HepG2 (cell line): Measurements from ENCODE around the gene PAFAH1B1. TPM values are rescaled to one million over a fixed set of nuclear protein-coding genes. Genes with fewer than 3 reads are reported as not detected.
A peak's percentile ranks its signal among the peaks of the same experiment; 100 is the strongest.

Source experiments
- DRAP1 ChIP-seq: IDR thresholded peaks from 2 replicates; pipeline ENCODE4 v1.6.1; 2016; ENCODE audit warnings: missing genetic modification reagents, missing compliant biosample characterization
- HNF4G ChIP-seq, 2 experiments: sonication (generic) in 1 of 2; formaldehyde crosslinking in 1 of 2; IDR thresholded peaks; 2 replicates each; pipeline versions ENCODE4 v1.4.0 to v1.6.1; 2011 to 2020; ENCODE audit warnings: borderline replicate concordance in 2 of 2, low read depth in 2 of 2, mild to moderate bottlenecking in 2 of 2, low read length in 1 of 2, missing genetic modification reagents in 1 of 2, moderate library complexity in 1 of 2
- KLF15 ChIP-seq: sonication (generic); formaldehyde crosslinking; IDR thresholded peaks from 2 replicates; pipeline ENCODE4 v1.8.1; 2023; ENCODE audit warnings: borderline replicate concordance, mild to moderate bottlenecking, inconsistent platforms, missing genetic modification reagents, mixed read lengths
- MYPOP ChIP-seq: sonication (generic); formaldehyde crosslinking; IDR thresholded peaks from 2 replicates; pipeline ENCODE4 v1.8.1; 2023; ENCODE audit warnings: mild to moderate bottlenecking, moderate library complexity, missing genetic modification reagents
- NFIC ChIP-seq: IDR thresholded peaks from 2 replicates; pipeline ENCODE4 v1.6.1; 2012; ENCODE audit warnings: mild to moderate bottlenecking, low read length, inconsistent platforms
- POLR2AphosphoS5 ChIP-seq: IDR thresholded peaks from 2 replicates; pipeline ENCODE4 v1.6.1; 2012; ENCODE audit warnings: low read depth, low read length
- TFE3 ChIP-seq: IDR thresholded peaks from 2 replicates; pipeline ENCODE4 v1.6.1; 2016
- ZEB1 ChIP-seq: IDR thresholded peaks from 2 replicates; pipeline ENCODE4 v1.6.1; 2012; ENCODE audit warnings: mild to moderate bottlenecking, low read depth, inconsistent platforms; ENCODE audit not compliant: insufficient replicate concordance
- ZFP36L1 ChIP-seq: sonication (generic); formaldehyde crosslinking; IDR thresholded peaks from 2 replicates; pipeline ENCODE4 v1.8.0; 2022; ENCODE audit warnings: mild to moderate bottlenecking, missing genetic modification reagents, moderate library complexity
- ZMAT3 ChIP-seq: sonication (generic); formaldehyde crosslinking; conservative IDR thresholded peaks from 2 replicates; pipeline ENCODE4 v1.7.0; 2021; ENCODE audit warnings: missing genetic modification reagents
- ZNF276 ChIP-seq: sonication (generic); formaldehyde crosslinking; IDR thresholded peaks from 2 replicates; pipeline ENCODE4 v1.4.0; 2020; ENCODE audit warnings: mild to moderate bottlenecking, low read depth, missing genetic modification reagents
- ZNF281 ChIP-seq: sonication (generic); formaldehyde crosslinking; IDR thresholded peaks from 2 replicates; pipeline ENCODE4 v1.4.0; 2020; ENCODE audit warnings: missing genetic modification reagents, borderline replicate concordance
- ZNF547 ChIP-seq: sonication (generic); formaldehyde crosslinking; IDR thresholded peaks from 2 replicates; pipeline ENCODE4 v1.5.1; 2020; ENCODE audit warnings: mild to moderate bottlenecking, missing genetic modification reagents
- ZNF737 ChIP-seq: sonication (generic); formaldehyde crosslinking; IDR thresholded peaks from 2 replicates; pipeline ENCODE4 v1.5.0; 2020; ENCODE audit warnings: missing genetic modification reagents, mild to moderate bottlenecking, borderline replicate concordance
- polyA plus RNA-seq, 8 experiments: library from polyadenylated mRNA; depleted of rRNA in 3 of 8; stranded (reverse) in 7 of 8; unstranded in 1 of 8; fragments of >200 nt; fragmentation: Illumina TruSeq in 4 of 8; extraction: Trizol in 4 of 8; gene quantifications; 2 replicates each; pipeline versions ENCODE4 v1.2.1 to v1.2.3, GENCODE V29; 2011 to 2016; ENCODE audit warnings: low read depth in 4 of 8, missing spikeins in 1 of 8, mixed read lengths in 1 of 8; ENCODE audit not compliant: insufficient read depth in 1 of 8
- total RNA-seq, 5 experiments: library from RNA; depleted of rRNA; stranded (reverse); fragments of >200 nt; fragmentation: Illumina TruSeq; extraction: Trizol; gene quantifications; 2 replicates each; pipeline ENCODE4 v1.2.3, GENCODE V29; 2016; ENCODE audit warnings: low read depth in 1 of 5
- TF ChIP-seq, protein P1 (sequence below): IDR thresholded peaks from 2 replicates; pipeline ENCODE4 v1.6.1; 2012; ENCODE audit warnings: low read depth, low read length, improper control_type of control experiment
- TF ChIP-seq, protein P2 (sequence below): sonication (generic); formaldehyde crosslinking; IDR thresholded peaks from 2 replicates; pipeline ENCODE4 v1.9.0; 2022; ENCODE audit warnings: missing genetic modification reagents, mild to moderate bottlenecking, borderline replicate concordance

The PAFAH1B1 gene
- total and polyA plus RNA-seq, 2 of the 13 experiments (the other 11 are each of a cell fraction or from before 2014, with no cell fraction given): 46.0 to 64.9 TPM

GRCh38 chr17:2545393-2545792, 48.1 kb upstream of the PAFAH1B1 start (continued):
- TF ChIP-seq, protein P1, sequence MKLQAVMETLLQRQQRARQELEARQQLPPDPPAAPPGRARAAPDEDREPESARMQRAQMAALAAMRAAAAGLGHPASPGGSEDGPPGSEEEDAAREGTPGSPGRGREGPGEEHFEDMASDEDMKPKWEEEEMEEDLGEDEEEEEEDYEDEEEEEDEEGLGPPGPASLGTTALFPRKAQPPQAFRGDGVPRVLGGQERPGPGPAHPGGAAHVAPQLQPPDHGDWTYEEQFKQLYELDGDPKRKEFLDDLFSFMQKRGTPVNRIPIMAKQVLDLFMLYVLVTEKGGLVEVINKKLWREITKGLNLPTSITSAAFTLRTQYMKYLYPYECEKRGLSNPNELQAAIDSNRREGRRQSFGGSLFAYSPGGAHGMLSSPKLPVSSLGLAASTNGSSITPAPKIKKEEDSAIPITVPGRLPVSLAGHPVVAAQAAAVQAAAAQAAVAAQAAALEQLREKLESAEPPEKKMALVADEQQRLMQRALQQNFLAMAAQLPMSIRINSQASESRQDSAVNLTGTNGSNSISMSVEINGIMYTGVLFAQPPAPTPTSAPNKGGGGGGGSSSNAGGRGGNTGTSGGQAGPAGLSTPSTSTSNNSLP: no peak
- TF ChIP-seq ZNF547: no peak
- TF ChIP-seq ZNF276: no peak
- no peak for TF ChIP-seq KLF15
- TF ChIP-seq ZEB1: no peak
- TF ChIP-seq ZMAT3 (CRISPR knock-in tag): no peak
- TF ChIP-seq DRAP1 (CRISPR knock-in tag): no peak
- no peak for TF ChIP-seq ZNF281 (CRISPR knock-in tag)
- no peak for TF ChIP-seq NFIC
- TF ChIP-seq MYPOP (CRISPR knock-in tag): no peak
- no peak for TF ChIP-seq POLR2AphosphoS5
- TF ChIP-seq ZNF737 (CRISPR knock-in tag): no peak
- TF ChIP-seq, protein P2, sequence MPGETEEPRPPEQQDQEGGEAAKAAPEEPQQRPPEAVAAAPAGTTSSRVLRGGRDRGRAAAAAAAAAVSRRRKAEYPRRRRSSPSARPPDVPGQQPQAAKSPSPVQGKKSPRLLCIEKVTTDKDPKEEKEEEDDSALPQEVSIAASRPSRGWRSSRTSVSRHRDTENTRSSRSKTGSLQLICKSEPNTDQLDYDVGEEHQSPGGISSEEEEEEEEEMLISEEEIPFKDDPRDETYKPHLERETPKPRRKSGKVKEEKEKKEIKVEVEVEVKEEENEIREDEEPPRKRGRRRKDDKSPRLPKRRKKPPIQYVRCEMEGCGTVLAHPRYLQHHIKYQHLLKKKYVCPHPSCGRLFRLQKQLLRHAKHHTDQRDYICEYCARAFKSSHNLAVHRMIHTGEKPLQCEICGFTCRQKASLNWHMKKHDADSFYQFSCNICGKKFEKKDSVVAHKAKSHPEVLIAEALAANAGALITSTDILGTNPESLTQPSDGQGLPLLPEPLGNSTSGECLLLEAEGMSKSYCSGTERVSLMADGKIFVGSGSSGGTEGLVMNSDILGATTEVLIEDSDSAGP: 0 out of 2 replicates have a peak, but pooled peaks have one; percentile 18
- peak; percentile 69 for TF ChIP-seq HNF4G (IDR thresholded peaks at IDR 0.05; ENCODE audit: borderline replicate concordance, low read depth, low read length)
- no peak for TF ChIP-seq HNF4G (CRISPR knock-in tag; IDR thresholded peaks at IDR 0.05; ENCODE audit: borderline replicate concordance, low read depth)
- peak; percentile 25; the same call in 1 of the 2 replicates for TF ChIP-seq TFE3
- TF ChIP-seq ZFP36L1 (CRISPR knock-in tag): no peak
